Neural progenitor cell (in vitro differentiated cells): ENCODE measurements around the gene NOSTRIN. TPM values are rescaled to one million over a fixed set of nuclear protein-coding genes. Genes with fewer than 3 reads are reported as not detected.

Experiments
- DNase-seq: peaks from one replicate; pipeline ENCODE4 v3.0.0-alpha.2; 2016; ENCODE audit warnings: low spot score
- H2AFZ ChIP-seq: fragments of 200-600 bp; sonication (generic); replicated peaks from 2 replicates; pipeline ENCODE4 v1.6.1; 2016; ENCODE audit warnings: antibody characterized with exemption
- H3F3A ChIP-seq: fragments of 200-600 bp; sonication (generic); 2 replicates; pipeline ENCODE4 v1.6.1; 2016; ENCODE audit warnings: antibody characterized with exemption, low read depth
- H3K27ac ChIP-seq: fragments of 200-600 bp; sonication (generic); 2 replicates; pipeline ENCODE4 v1.5.1; 2016; ENCODE audit warnings: mild to moderate bottlenecking
- H3K27me3 ChIP-seq: fragments of 200-600 bp; sonication (generic); 2 replicates; pipeline ENCODE4 v1.6.1; 2016; ENCODE audit warnings: mild to moderate bottlenecking, moderate library complexity
- H3K36me3 ChIP-seq: fragments of 200-600 bp; sonication (generic); 2 replicates; pipeline ENCODE4 v1.5.1; 2016
- H3K4me1 ChIP-seq: fragments of 200-600 bp; sonication (generic); 2 replicates; pipeline ENCODE4 v1.6.1; 2016; ENCODE audit warnings: mixed run types
- H3K4me2 ChIP-seq: fragments of 200-600 bp; sonication (generic); 2 replicates; pipeline ENCODE4 v1.6.1; 2016
- H3K4me3 ChIP-seq: fragments of 200-600 bp; sonication (generic); 2 replicates; pipeline ENCODE4 v1.5.1; 2016
- H3K79me2 ChIP-seq: fragments of 200-600 bp; sonication (generic); 2 replicates; pipeline ENCODE4 v1.6.1; 2016; ENCODE audit warnings: low read depth
- H3K9ac ChIP-seq: fragments of 200-600 bp; sonication (generic); 2 replicates; pipeline ENCODE4 v1.6.1; 2016
- H3K9me3 ChIP-seq: fragments of 200-600 bp; sonication (generic); 2 replicates; pipeline ENCODE4 v1.5.1; 2016; ENCODE audit warnings: low read depth
- H4K20me1 ChIP-seq: fragments of 200-600 bp; sonication (generic); 2 replicates; pipeline ENCODE4 v1.6.1; 2016; ENCODE audit warnings: low read depth
- H3K27ac Mint-ChIP-seq: 3 replicates; pipeline ENCODE4 v1.8.0; 2021; ENCODE audit warnings: mixed read lengths
- H3K27me3 Mint-ChIP-seq: 2 replicates; pipeline ENCODE4 v1.8.0; 2022; ENCODE audit warnings: low read depth, mild to moderate bottlenecking, inconsistent platforms, moderate library complexity, mixed read lengths; ENCODE audit not compliant: insufficient read depth
- H3K36me3 Mint-ChIP-seq: 3 replicates; pipeline ENCODE4 v1.8.0; 2021; ENCODE audit warnings: mixed read lengths
- H3K4me1 Mint-ChIP-seq: 3 replicates; pipeline ENCODE4 v1.8.0; 2021; ENCODE audit warnings: mixed read lengths
- H3K4me3 Mint-ChIP-seq: 3 replicates; pipeline ENCODE4 v1.8.0; 2021; ENCODE audit warnings: mild to moderate bottlenecking, moderate library complexity, mixed read lengths
- H3K9me3 Mint-ChIP-seq: 3 replicates; pipeline ENCODE4 v1.8.0; 2020; ENCODE audit warnings: mixed read lengths
- EZH2 ChIP-seq: fragments of 200-600 bp; sonication (generic); IDR thresholded peaks from 2 replicates; pipeline ENCODE4 v1.6.1; 2017; ENCODE audit warnings: antibody characterized with exemption, mild to moderate bottlenecking, moderate library complexity
- EZH2phosphoT487 ChIP-seq: fragments of 200-600 bp; sonication (generic); IDR thresholded peaks from 2 replicates; pipeline ENCODE4 v1.6.1; 2017; ENCODE audit warnings: antibody characterized with exemption
- total RNA-seq: library from RNA; depleted of rRNA; stranded (reverse); fragments of >200 nt; gene quantifications from 2 replicates; pipeline ENCODE4 v1.2.3, GENCODE V29; 2015; ENCODE audit warnings: low replicate concordance
- TF ChIP-seq, protein P1 (sequence below): fragments of 200-600 bp; sonication (generic); IDR thresholded peaks from 2 replicates; pipeline ENCODE4 v1.5.1; 2017; ENCODE audit warnings: antibody characterized with exemption, mild to moderate bottlenecking

NOSTRIN gene
- total RNA-seq, 1 donor from 2014 or later = not detected

DNA sequence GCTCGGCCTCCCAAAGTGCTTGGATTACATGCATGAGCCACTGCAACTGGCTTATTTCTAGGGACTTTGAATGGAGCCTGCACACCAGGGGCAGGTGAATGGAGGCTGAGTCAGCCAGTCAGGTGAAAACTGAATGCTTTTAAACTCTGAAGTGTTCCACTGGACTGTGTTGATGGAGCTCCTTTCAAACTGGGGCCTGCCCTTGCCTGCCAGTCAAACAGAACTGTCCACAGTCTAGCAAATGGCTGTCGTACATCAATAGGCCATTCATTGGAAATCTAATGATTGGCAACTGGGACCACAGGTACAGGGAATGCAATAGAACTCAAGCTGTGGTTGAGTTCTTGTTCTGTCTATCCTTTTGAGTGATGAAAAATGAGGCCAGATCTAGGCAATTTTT lies 966 bp upstream of the NOSTRIN start:
- no peak for DNase-seq
- Histone ChIP-seq H4K20me1 (no peaks in the 10 kb centered on the region), H2AFZ (no peak overlapping the region), H3K9me3 (no peaks in the 10 kb centered on the region), H3K27me3 (no peaks in the 10 kb centered on the region), H3K4me3 (no peak overlapping the region), H3K36me3 (no peaks in the 10 kb centered on the region), H3F3A (no peaks in the 10 kb centered on the region), H3K79me2 (no peaks in the 10 kb centered on the region), H3K4me2 (no peak overlapping the region), H3K9ac (no peak overlapping the region), H3K27ac (no peak overlapping the region), H3K4me1 (peaks cover 26% of the 10 kb centered on the region)
- Mint-ChIP-seq H3K36me3 (no peaks in the 10 kb centered on the region), H3K4me1 (peaks cover 28% of the 10 kb centered on the region), H3K4me3 (no peak overlapping the region), H3K27me3 (no peaks in the 10 kb centered on the region), H3K9me3 (no peaks in the 10 kb centered on the region), H3K27ac (no peak overlapping the region)
- TF ChIP-seq EZH2phosphoT487 (no peak), EZH2 (no peak)
- TF ChIP-seq, protein P1, sequence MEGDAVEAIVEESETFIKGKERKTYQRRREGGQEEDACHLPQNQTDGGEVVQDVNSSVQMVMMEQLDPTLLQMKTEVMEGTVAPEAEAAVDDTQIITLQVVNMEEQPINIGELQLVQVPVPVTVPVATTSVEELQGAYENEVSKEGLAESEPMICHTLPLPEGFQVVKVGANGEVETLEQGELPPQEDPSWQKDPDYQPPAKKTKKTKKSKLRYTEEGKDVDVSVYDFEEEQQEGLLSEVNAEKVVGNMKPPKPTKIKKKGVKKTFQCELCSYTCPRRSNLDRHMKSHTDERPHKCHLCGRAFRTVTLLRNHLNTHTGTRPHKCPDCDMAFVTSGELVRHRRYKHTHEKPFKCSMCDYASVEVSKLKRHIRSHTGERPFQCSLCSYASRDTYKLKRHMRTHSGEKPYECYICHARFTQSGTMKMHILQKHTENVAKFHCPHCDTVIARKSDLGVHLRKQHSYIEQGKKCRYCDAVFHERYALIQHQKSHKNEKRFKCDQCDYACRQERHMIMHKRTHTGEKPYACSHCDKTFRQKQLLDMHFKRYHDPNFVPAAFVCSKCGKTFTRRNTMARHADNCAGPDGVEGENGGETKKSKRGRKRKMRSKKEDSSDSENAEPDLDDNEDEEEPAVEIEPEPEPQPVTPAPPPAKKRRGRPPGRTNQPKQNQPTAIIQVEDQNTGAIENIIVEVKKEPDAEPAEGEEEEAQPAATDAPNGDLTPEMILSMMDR = no peak

DNA sequence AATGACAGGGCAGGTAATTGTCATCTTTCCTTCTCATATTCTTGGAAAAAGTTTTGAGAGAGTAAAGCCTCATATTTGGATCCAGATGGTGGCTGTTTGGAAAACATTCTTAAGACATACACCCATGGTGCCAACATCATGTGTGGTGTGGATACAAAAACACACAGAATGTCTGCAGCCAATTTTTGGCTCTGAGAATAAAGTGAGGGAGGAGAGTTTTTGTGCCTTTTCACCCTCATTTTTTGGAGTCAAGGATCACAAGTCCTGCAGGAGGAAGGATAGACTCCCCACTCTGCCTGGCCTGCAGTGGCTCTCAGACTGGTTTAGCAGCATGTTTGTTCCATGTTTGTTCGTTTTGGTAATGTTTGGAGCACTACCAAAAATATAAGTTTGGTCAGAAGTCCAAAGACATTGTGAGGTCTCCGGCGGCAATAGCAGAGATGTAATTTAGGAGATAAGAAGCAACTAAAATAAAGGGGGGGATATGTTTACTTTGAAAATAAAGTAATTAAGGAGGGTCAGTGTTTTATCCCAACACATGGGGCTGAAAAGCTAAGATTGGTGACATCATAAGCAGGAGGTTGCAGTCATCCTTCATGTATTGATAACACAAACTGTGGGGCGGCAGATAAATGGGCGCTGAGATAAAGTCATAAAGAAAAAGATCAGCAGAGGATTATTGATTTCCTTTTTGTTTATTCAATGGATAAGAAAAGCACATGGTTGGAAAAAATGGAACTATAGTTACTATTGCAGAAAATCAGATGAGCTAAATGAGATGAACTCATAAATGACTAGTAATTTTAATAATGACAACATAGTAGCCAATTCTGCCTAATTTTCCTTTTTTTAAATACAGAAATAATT lies 655 bp downstream of the NOSTRIN start:
- H3K27me3 ChIP-seq = no peaks in the 10 kb centered on the region
- H3K4me2 ChIP-seq = no peak overlapping the region
- no peaks in the 10 kb centered on the region for H3K36me3 ChIP-seq
- Mint-ChIP-seq H3K4me3 (no peak overlapping the region), H3K9me3 (no peaks in the 10 kb centered on the region), H3K27me3 (no peaks in the 10 kb centered on the region), H3K36me3 (no peaks in the 10 kb centered on the region), H3K4me1 (peaks cover 29% of the 10 kb centered on the region), H3K27ac (no peak overlapping the region)
- no peak overlapping the region for H3K4me3 ChIP-seq
- no peaks in the 10 kb centered on the region for H3K79me2 ChIP-seq
- no peak overlapping the region for H3K27ac ChIP-seq
- peaks cover 25% of the 10 kb centered on the region for H3K4me1 ChIP-seq
- DNase-seq = no peak
- H2AFZ ChIP-seq = no peak overlapping the region
- TF ChIP-seq EZH2 (no peak), EZH2phosphoT487 (no peak)
- TF ChIP-seq, protein P1 = no peak
- H3F3A ChIP-seq = no peaks in the 10 kb centered on the region
- H4K20me1 ChIP-seq = no peaks in the 10 kb centered on the region
- no peaks in the 10 kb centered on the region for H3K9me3 ChIP-seq
- H3K9ac ChIP-seq = no peak overlapping the region

DNA sequence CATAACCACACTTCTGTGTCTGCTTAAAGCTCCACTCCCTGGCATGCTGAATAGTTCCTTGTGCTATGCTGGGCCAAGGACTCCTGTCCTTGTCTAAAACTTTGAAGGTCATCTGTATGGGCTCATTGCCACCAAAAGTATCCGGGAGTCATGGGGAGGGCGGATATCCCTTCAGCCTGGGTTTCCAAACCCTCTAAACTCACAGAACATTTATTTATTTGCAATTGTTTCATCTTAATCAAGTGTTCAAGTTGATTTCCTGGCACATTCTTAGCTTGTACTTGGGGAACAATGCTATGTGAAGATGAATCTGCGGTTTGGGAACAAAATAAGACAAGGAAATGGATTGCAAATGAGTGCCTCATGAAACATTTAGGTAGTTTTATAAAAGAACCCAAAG lies 1.8 kb downstream of the NOSTRIN start:
- H3K4me1 Mint-ChIP-seq = peaks cover 18% of the 10 kb centered on the region
- Histone ChIP-seq H3F3A (no peaks in the 10 kb centered on the region), H3K4me3 (no peak overlapping the region), H3K27ac (no peak overlapping the region), H3K4me2 (no peak overlapping the region), H3K9me3 (no peaks in the 10 kb centered on the region), H3K36me3 (no peaks in the 10 kb centered on the region), H3K4me1 (peaks cover 25% of the 10 kb centered on the region), H2AFZ (no peak overlapping the region), H3K79me2 (no peaks in the 10 kb centered on the region), H3K9ac (no peak overlapping the region), H4K20me1 (no peaks in the 10 kb centered on the region), H3K27me3 (no peaks in the 10 kb centered on the region)
- H3K9me3 Mint-ChIP-seq = no peaks in the 10 kb centered on the region
- no peaks in the 10 kb centered on the region for H3K27me3 Mint-ChIP-seq
- DNase-seq = no peak
- H3K4me3 Mint-ChIP-seq = no peak overlapping the region
- TF ChIP-seq EZH2phosphoT487 = no peak
- TF ChIP-seq, protein P1 = no peak
- no peak for TF ChIP-seq EZH2
- no peak overlapping the region for H3K27ac Mint-ChIP-seq
- H3K36me3 Mint-ChIP-seq = no peaks in the 10 kb centered on the region
